PC-3 (cell line): ENCODE results near the gene ADAM19.

Experiments used
- EZH2 ChIP-seq: fragments of 300-600 bp; sonication (generic); IDR thresholded peaks from one replicate; pipeline ENCODE4 v1.6.1; 2017; ENCODE audit warnings: antibody characterized with exemption, mild to moderate bottlenecking, low read length; ENCODE audit not compliant: unreplicated experiment
- EZH2phosphoT487 ChIP-seq: fragments of 300-600 bp; sonication (generic); IDR thresholded peaks from 2 replicates; pipeline ENCODE4 v1.6.1; 2018; ENCODE audit warnings: mild to moderate bottlenecking, antibody characterized with exemption, low read length, borderline replicate concordance
- TF ChIP-seq, protein P1 (sequence below): fragments of 300-600 bp; sonication (generic); conservative IDR thresholded peaks from 2 replicates; pipeline ENCODE4 v1.5.1; 2017; ENCODE audit warnings: antibody characterized with exemption, low read depth, mild to moderate bottlenecking, low read length

DNA sequence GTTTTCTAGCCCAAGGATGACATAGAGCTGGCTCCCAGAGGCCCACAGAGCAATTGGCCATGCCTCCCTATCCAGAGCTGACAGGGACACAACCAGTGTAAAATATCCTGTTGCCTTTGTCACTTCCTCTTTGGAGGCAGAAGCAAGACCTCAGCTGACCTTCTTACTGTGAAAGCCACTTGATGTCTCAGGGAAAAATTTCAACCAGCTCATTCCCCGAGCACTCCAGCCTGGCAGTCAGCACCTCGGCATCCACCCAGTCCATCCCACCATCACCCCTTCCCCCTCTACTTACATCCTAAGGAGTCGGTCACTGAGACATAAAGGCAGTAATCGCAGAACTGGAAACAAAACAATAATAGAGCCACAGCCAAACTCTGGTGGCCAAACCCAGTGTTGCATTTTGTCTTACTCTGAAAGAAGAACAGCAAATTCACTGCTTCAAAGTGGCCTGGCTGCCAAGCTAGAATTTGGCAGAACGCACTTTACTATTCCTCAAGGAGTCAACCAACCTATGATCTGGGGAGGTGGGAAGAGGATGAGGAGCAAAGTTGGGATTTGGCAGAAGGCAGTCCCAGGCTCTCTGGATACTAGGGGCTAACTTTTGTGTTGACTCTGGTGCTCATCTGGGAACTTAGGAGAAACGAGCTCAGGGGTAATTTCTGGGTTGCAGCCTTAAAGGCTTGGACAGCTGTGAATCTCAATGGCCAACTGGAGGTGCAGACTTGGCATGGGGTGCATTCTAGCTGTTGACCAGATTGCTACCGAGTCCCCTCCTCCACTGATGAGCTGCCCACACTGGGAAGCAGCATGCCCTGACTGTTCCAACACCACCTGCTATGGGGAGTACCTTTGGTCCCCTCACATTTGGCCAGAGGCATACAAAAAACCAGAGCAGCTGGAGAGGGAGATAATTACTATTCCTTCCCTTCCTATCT, 101.9 kb downstream of the ADAM19 start:
- TF ChIP-seq, protein P1, sequence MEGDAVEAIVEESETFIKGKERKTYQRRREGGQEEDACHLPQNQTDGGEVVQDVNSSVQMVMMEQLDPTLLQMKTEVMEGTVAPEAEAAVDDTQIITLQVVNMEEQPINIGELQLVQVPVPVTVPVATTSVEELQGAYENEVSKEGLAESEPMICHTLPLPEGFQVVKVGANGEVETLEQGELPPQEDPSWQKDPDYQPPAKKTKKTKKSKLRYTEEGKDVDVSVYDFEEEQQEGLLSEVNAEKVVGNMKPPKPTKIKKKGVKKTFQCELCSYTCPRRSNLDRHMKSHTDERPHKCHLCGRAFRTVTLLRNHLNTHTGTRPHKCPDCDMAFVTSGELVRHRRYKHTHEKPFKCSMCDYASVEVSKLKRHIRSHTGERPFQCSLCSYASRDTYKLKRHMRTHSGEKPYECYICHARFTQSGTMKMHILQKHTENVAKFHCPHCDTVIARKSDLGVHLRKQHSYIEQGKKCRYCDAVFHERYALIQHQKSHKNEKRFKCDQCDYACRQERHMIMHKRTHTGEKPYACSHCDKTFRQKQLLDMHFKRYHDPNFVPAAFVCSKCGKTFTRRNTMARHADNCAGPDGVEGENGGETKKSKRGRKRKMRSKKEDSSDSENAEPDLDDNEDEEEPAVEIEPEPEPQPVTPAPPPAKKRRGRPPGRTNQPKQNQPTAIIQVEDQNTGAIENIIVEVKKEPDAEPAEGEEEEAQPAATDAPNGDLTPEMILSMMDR, result 0 out of 2 replicates have a peak, but pooled peaks have one; percentile 16
- TF ChIP-seq EZH2phosphoT487 (no peak), EZH2 (no peak)
